Retinal pigment epithelial cell (primary cell): Measurements from ENCODE around the gene PROSER2.

Experiments
- DNase-seq: peaks from one replicate; pipeline ENCODE4 v3.0.0-alpha.2; 2010; ENCODE audit warnings: low read depth
- H3K4me3 ChIP-seq: 2 replicates; pipeline ENCODE4 v1.5.1; 2011; ENCODE audit warnings: mild to moderate bottlenecking, low read length, control low read depth, moderate library complexity
- CTCF ChIP-seq: conservative IDR thresholded peaks from 2 replicates; pipeline ENCODE4 v1.5.1; 2011; ENCODE audit warnings: low read depth, low read length, control low read depth, inconsistent platforms

The PROSER2 gene

GRCh38 chr10:11825796-11826414, 2.7 kb downstream of the PROSER2 start:
- no peak overlapping the region for H3K4me3 ChIP-seq
- no peak for DNase-seq
- TF ChIP-seq CTCF = no peak

- no peak overlapping the region for H3K4me3 ChIP-seq
- no peak for DNase-seq
- no peak for TF ChIP-seq CTCF
These were observed 3.9 kb downstream of the PROSER2 start for GRCh38 chr10:11827006-11827405.

- no peak for TF ChIP-seq CTCF
- DNase-seq = no peak
- H3K4me3 ChIP-seq = no peak overlapping the region
These were observed 4.3 kb downstream of the PROSER2 start for GRCh38 chr10:11827414-11827813.

GRCh38 chr10:11828682-11829284, 5.6 kb downstream of the PROSER2 start:
- H3K4me3 ChIP-seq = no peak overlapping the region
- no peak for DNase-seq
- no peak for TF ChIP-seq CTCF

GRCh38 chr10:11830836-11831519, 7.8 kb downstream of the PROSER2 start:
- DNase-seq = no peak
- no peak overlapping the region for H3K4me3 ChIP-seq
- TF ChIP-seq CTCF = no peak

- no peak for DNase-seq
- TF ChIP-seq CTCF = no peak
- no peak overlapping the region for H3K4me3 ChIP-seq
These were observed 8.4 kb downstream of the PROSER2 start for GRCh38 chr10:11831520-11831951.

- TF ChIP-seq CTCF = no peak
- DNase-seq = no peak
- H3K4me3 ChIP-seq = no peak overlapping the region
These were observed 8.9 kb downstream of the PROSER2 start for GRCh38 chr10:11832042-11832441.
